ENCODE data around the gene MYH10. TPM values are rescaled to one million over a fixed set of nuclear protein-coding genes. Genes with fewer than 3 reads are reported as not detected.
"Not testable (repeated sequence)": the region's sequence is repeated elsewhere in the genome, so short reads cannot be mapped to it uniquely, and the experiment has no call there.

Gene MYH10
- total RNA-seq, 1 donor from 2014 or later = 104 TPM

- DNase-seq (ENCODE audit: low spot score) = no peak
Observed at GRCh38 chr17:8556074-8556473, 74.5 kb downstream of the MYH10 start.

- DNase-seq (ENCODE audit: low spot score) = no peak
Observed at GRCh38 chr17:8555062-8555461, 75.5 kb downstream of the MYH10 start.

GRCh38 chr17:8552577-8553320 lies 77.8 kb downstream of the MYH10 start:
- DNase-seq (ENCODE audit: low spot score) = no peak

- DNase-seq (ENCODE audit: low spot score) = peak; percentile 72
Observed at GRCh38 chr17:8542599-8543502, 87.7 kb downstream of the MYH10 start.

- DNase-seq (ENCODE audit: low spot score) = not testable (repeated sequence)
Observed at GRCh38 chr17:8539976-8540375, 90.5 kb downstream of the MYH10 start.

GRCh38 chr17:8537734-8538133 lies 92.8 kb downstream of the MYH10 start:
- no peak for DNase-seq (ENCODE audit: low spot score)

GRCh38 chr17:8534498-8535188 lies 95.9 kb downstream of the MYH10 start:
- DNase-seq (ENCODE audit: low spot score) = no peak

GRCh38 chr17:8532021-8532420 lies 98.5 kb downstream of the MYH10 start:
- DNase-seq (ENCODE audit: low spot score) = peak; percentile 40

- DNase-seq (ENCODE audit: low spot score) = no peak
Observed at GRCh38 chr17:8522577-8522976, 107.9 kb downstream of the MYH10 start.

GRCh38 chr17:8520981-8521380 lies 109.5 kb downstream of the MYH10 start:
- no peak for DNase-seq (ENCODE audit: low spot score)

- no peak for DNase-seq (ENCODE audit: low spot score)
Observed at GRCh38 chr17:8518850-8519249, 111.7 kb downstream of the MYH10 start.

- no peak for DNase-seq (ENCODE audit: low spot score)
Observed at GRCh38 chr17:8518326-8518725, 112.2 kb downstream of the MYH10 start.

- no peak for DNase-seq (ENCODE audit: low spot score)
Observed at GRCh38 chr17:8514801-8515200, 115.7 kb downstream of the MYH10 start.

GRCh38 chr17:8506145-8506544 lies 124.4 kb downstream of the MYH10 start:
- no peak for DNase-seq (ENCODE audit: low spot score)

- DNase-seq (ENCODE audit: low spot score) = no peak
Observed at GRCh38 chr17:8504460-8505207, 125.9 kb downstream of the MYH10 start.

- no peak for DNase-seq (ENCODE audit: low spot score)
Observed at GRCh38 chr17:8503807-8504206, 126.7 kb downstream of the MYH10 start.

GRCh38 chr17:8503368-8503767 lies 127.2 kb downstream of the MYH10 start:
- no peak for DNase-seq (ENCODE audit: low spot score)

GRCh38 chr17:8502126-8502525 lies 128.4 kb downstream of the MYH10 start:
- no peak for DNase-seq (ENCODE audit: low spot score)

- no peak for DNase-seq (ENCODE audit: low spot score)
Observed at GRCh38 chr17:8500609-8501008, 129.9 kb downstream of the MYH10 start.

- no peak for DNase-seq (ENCODE audit: low spot score)
Observed at GRCh38 chr17:8499614-8500013, 130.9 kb downstream of the MYH10 start.

- DNase-seq (ENCODE audit: low spot score) = no peak
Observed at GRCh38 chr17:8499171-8499570, 131.4 kb downstream of the MYH10 start.

GRCh38 chr17:8496081-8496480 lies 134.4 kb downstream of the MYH10 start:
- no peak for DNase-seq (ENCODE audit: low spot score)

Data from mucosa of gallbladder (tissue), 1 donor.